HG02759 (cell line): ENCODE data around the gene GDPD3.

Experiments used
- ATAC-seq: cut with Tn5 transposase; IDR thresholded peaks from one replicate; pipeline ENCODE4 v1.9.1; 2021; ENCODE audit warnings: mild to moderate bottlenecking, moderate library complexity; ENCODE audit not compliant: unreplicated experiment

GDPD3 gene

GRCh38 chr16:30060836-30061554 is 52.3 kb downstream of the GDPD3 start:
- no peak for ATAC-seq

DNA sequence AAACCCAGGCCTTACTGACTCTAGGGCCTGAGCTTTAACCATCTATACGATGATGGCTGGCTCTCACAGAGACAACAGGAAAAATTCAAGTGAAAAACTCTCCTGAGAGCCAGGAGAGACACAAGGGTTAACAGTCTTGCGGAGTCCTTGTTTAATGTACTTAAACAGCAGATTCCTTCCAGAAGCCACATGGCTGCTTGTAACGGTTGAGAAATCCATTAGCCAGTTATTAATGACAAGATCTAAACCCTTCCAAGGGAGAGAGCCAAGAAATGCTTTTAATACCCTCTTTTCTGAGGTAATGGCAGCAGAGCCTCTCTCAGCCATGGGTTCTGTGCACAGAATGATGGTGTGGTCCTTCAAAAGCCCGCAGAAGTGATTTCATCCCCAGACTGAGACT is 53.0 kb downstream of the GDPD3 start:
- no peak for ATAC-seq

DNA sequence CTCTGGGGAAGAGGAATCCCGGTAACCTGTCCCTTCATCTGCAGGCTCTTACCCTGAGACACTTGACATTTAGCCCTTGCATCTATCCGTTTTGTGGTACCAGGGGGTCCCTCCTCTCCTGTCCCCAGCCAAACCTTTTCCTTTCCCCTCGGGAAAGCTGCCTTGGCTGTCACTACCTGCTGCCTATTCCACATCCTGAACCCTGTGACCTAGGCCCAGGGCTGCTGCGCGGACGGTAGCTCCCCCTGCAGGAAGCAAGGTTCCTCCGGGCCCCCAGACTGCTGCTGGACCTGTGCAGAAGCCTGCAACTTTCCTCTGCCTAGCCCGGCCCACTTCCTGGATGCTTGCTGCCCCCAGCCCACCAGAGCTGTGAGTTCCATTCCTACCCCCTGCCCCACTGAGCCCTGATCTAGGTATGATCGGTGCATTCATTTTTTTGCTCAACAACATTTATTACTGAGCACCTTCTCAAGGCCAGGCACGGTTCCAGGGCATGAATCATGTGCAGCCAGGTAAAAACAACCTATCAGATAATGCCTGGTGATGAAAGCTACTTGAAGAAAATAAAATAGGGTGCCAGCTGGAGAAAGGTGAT is 58.3 kb downstream of the GDPD3 start:
- no peak for ATAC-seq
